ENCODE data around the gene NFASC.

DNA sequence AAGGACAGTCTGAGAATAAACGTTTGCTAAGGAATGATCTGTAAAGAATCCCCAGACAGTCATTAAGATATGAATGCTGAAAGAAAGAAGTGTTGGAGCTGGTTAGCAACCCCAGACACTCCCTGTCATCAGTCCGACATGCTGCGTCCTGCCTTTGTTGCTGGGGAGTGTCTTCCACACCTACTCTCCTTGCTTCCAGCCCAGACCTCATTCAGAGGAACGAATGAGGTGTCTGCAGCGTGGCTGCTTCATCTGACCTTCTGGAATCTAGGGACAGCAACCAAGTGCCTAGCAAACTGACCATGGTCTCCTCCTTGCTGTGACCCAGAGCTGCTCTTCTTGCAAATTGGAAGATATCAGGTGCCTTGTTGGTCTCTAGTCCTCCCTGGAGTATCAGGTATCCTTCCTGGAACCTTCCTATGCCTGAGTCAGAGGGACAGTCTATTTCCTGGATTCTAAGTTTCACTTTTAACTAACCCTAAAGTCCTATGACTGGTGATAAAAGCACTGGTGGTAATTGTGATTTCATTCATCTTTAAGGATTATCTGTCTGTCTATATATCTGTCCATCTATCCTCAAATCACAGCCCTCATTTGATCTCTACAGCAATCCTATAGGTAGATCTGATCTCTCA lies 45.3 kb downstream of the NFASC start:
- TF ChIP-seq, protein P1, sequence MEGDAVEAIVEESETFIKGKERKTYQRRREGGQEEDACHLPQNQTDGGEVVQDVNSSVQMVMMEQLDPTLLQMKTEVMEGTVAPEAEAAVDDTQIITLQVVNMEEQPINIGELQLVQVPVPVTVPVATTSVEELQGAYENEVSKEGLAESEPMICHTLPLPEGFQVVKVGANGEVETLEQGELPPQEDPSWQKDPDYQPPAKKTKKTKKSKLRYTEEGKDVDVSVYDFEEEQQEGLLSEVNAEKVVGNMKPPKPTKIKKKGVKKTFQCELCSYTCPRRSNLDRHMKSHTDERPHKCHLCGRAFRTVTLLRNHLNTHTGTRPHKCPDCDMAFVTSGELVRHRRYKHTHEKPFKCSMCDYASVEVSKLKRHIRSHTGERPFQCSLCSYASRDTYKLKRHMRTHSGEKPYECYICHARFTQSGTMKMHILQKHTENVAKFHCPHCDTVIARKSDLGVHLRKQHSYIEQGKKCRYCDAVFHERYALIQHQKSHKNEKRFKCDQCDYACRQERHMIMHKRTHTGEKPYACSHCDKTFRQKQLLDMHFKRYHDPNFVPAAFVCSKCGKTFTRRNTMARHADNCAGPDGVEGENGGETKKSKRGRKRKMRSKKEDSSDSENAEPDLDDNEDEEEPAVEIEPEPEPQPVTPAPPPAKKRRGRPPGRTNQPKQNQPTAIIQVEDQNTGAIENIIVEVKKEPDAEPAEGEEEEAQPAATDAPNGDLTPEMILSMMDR (IDR thresholded peaks at IDR 0.05; ENCODE audit: low read length) = no peak
- TF ChIP-seq EZH2 (optimal IDR thresholded peaks at IDR 0.05; ENCODE audit: low read depth, low read length) = no peak

Measured in MM.1S (cell line).